NCI-H526 (cell line): ENCODE results near the gene PRKAG2.
"Not testable (repeated sequence)": the region's sequence is repeated elsewhere in the genome, so short reads cannot be mapped to it uniquely, and the experiment has no call there.

Experiments used
- DNase-seq, 2 experiments: peaks; one replicate each; lab custom pipeline; 2025; lab: John Stamatoyannopoulos, UW

Gene PRKAG2

DNA sequence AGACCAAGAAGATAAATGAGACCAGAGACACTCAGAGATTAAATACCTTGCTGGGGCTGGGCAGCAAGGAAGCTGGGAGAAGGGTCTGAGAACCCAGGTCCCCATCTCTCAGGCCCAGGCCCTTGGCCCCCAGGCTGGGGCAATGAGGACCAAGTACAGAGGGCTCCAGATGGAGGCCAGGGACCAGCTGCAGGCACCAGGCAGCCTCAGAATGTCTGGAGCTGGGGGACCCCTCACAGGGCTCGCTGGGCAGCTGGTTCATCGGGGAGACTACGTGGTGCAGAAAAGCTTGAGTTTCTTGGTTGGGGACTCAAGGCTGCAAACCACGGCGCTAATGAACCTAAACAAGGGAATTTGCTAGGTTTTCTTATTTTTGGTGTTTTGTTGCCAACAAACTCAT, 75.6 kb downstream of the PRKAG2 start:
- no peak for DNase-seq

DNA sequence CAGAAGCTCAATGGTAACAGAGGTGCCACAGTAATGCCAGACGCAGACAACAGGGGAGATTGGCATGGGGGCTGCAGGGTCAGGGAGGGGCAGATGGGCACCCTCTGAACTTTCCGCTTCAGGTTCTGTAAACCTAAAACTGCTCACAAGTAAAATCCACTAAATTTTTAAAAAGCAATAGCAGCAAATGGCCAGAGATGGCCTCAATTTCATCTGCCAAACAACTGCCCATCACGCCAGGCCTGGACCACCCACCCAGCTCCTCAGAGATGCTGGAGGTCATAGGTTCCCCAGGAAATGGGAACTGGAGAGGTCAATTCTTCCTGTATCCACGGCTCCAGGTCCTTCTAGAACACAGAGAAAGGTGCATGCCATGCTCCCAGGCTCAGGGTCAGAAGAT, 76.1 kb downstream of the PRKAG2 start:
- DNase-seq, result no peak

DNA sequence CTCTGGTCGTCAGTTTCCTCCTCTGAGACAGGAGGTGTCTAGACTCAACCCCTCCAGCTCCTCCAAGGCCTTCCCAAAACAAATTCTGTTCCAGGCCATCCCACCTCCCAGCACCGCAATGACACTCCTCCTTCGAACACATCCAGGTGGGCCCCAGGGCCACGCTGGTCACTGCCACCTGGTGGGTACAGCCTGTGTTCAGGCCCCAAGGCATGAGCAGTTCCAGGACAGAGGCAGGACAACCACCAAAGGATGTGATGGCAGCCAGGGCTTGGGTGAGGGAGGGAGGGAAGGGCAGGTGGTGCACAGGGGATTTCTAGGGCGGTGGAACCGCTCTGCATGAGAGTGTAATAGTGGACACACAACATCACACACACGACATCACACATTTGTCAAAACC, 76.5 kb downstream of the PRKAG2 start:
- DNase-seq, result no peak

DNA sequence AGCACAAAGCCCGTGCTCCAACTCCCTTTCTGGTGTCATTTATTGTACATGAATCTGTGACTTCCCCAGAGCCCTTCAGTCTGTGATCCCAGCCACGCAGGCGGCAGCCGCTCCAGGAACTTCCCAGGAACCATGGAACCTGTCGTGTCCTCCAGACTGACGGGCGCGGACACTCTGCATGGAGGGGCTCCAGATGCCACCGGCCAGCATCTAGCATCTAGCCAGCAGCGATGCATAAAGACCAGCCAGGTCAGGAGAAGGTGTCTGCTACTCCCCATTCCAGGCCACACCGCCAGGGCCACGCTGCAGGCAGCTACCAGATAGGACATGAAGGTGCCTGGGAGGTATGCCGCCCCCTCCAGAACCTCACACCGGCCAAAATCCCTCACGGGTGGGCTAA, 77.4 kb downstream of the PRKAG2 start:
- no peak for DNase-seq

DNA sequence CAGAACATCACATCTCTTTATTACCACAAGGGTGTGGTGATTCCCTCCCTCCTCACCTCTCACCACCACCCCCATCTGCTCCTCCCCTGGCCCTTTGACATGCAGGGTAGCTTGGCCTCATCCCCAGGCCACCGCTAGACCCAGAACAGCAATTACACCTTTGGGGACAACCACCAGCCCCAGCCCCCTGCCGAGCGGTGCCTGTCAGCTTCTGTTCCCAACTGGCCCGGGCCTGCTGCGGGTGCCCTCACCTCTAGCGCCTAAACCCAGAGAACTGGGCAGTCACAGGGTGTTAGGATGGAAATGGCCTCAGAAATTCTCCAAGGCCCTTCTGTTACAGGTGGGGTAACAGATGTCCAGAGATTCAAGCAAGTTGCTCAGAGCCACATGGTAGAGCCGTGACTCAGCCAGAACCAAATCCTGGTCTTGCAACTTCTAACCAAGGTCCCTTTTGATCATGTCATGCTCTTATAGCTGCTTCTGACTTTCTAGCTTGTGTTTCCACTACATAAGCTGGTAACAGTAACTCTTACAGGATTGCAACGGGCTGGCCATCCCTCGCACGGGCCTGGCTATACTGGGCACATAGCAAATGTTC, 78.0 kb downstream of the PRKAG2 start:
- no peak for DNase-seq

DNA sequence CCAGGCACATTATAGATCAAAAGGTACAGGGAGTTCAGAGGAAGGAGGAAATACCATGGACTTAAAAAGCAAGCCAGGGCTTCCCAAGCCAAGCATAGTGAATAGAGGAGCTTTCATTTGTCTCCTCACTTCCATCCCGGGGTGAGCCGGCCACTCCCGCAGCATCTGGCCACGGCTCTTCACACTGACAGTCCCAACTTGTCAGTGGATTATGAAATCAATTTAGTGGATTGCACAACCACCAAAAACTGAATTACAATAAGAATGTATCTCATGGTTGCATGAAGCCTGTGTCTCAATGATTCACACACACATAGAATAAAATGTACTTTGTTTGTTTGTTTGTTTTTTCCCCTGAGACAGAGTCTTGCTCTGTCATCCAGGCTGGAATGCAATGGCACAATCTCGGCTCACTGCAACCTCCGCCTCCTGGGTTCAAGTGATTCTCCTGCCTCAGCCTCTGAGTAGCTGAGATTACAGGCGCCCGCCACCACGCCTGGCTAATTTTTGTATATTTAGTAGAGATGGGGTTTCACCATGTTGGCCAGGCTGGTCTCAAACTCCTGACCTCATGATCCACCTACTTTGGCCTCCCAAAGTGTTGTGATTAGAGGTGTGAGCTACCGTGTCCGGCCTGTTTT, 79.1 kb downstream of the PRKAG2 start:
- not testable (repeated sequence) for DNase-seq

DNA sequence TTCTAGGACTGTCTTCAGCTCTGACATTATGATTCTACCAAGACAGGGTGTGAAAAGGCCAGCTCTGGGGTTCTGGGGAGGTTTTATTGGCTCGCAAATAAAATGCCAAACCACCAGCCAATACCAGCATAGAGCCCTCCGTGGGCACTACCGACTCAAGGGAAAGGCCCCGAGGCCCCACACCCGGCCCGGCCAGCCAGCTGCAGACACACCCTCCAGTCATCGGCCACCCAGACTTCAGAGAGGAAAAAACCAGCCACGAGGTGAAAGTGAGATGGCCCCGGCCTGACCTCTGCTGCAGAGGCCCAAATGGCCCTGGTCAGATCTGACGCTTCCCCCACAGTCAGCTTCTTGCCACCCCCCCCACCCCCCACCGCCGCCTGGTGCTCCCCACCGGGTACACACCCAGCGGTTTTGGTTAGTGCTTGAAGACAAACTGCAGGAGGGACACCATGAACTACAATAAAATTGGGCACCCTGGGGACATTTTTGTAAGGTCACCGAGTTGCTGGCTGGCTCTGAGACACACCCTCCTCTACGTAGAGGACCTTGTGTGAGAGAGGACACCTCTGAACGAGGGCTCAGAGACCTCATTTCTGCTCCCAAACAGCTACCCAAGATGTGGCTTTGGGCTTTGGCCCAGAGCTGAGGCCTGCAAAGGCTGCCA, 79.9 kb downstream of the PRKAG2 start:
- no peak for DNase-seq

DNA sequence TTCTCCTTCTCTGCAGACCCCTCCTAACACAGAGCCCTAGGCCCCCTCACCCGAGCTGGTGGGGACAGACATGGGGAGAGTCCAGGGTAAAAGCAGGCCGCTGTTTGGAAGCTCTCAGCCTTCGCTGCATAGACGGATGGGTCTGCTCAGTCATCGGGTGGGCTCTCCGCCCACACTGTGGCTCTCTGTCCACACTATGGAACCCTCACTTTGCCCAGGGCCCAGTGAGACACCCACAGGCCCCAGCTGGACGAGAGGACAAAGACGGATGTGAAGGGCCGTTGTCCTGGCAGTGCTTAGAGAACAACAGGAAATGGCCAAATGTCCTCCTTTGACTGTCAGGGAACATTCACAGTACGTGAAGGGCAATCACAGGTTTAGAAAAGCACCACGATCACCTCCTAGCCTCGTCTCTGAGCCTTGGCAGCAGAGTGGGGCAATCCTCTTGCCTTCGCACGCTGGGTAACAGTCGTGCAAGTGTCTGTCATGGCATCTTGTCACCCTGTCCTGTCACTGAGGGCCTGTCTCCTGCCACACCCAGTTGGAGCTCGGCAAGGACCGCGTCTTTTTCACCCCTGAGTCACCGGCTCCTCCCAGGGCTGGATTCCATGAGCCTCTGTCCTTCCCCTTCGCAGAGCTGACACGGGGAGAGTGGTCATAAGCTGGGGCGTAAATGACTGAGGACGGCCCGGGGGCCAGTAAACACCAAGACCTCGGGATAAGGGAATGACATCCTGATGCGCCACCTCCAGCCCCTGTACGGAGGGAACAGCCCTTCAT, 80.6 kb downstream of the PRKAG2 start:
- no peak for DNase-seq

DNA sequence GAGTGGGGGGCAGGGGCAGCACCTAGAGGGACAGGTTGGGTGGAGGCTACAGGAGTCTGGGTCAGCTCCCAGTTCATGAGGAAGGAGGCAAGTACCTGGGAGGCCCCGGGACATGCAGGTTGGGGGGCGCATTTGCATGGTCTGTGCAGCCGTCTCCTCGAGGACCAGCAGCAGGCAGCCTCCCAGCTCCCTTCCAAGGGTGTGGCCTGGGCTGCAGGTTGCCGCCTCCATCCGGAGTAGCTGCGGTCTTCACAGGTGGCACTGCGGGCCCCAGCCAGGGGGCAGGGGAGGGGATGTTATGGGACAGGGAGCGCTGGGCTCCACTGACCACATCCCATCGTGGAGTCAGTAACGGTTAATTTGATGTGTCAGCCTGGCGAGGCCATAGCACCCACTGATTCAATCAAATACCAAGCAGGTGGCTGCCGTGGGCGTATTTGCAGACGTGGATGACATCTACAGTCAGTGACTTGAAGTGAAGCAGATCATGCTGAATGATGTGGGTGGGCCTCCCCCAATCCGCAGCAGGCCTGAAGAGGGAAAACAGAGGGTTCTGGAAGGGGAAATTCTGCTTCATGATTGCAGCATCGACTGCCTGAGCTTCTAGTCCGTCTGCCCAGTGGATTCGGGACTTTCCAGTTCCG, 81.6 kb downstream of the PRKAG2 start:
- no peak for DNase-seq

DNA sequence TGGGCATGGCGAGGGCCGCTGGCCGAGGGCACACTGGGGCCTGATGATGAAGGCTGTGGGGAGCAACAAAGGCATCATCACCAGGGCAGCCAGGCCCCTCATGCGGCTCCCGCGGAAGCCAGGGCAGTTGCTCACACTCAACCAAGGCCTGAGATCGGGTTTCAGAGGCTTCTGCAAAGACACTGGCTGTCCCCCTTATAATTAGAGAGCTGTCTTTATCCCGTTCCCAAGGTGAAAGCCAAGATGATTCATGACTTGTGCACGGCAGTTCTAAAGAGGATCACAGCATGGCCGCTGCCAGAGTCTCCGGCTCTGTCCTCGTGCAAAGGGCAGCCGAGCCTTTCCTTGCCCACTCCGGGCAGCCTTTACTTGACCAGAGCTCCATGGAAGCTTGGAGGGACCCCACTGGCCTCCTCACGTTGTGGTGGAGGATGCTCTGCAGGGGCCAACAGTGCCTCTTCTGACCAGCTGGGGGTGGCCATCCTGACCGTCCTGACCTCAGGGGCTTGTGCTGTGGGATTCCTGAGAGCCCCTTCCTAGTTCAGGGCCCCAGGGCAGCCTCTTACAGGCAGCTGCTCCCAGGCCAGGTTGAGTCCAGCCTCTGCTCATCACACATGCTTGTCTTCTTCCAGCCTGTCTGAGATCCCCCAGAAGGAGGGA, 82.3 kb downstream of the PRKAG2 start:
- no peak for DNase-seq

DNA sequence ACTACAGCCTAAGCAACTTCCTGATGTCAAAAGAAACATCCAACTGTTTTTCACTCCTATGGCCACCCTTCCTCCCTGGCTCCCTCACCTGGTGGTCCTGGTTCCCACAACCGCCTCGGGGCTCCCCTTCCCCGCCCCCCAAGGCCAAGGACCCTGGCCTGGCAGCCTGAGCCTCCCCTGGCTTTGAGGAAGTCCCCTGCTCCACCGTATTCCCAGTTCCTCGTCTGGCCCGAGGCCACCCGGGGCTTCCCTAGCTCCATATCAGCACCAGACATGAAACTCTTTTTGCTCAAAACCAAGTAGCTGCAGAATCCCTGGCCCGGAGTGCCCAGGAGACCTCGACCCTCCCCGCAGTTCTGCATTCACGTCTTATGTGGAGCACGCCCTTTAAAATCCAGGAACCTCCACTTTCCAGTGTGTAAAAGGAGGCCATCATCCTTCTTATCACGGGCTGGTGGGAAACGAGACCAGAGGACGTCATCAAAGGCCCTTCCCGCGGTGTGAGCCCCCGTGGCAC, 82.9 kb downstream of the PRKAG2 start:
- DNase-seq, result no peak

DNA sequence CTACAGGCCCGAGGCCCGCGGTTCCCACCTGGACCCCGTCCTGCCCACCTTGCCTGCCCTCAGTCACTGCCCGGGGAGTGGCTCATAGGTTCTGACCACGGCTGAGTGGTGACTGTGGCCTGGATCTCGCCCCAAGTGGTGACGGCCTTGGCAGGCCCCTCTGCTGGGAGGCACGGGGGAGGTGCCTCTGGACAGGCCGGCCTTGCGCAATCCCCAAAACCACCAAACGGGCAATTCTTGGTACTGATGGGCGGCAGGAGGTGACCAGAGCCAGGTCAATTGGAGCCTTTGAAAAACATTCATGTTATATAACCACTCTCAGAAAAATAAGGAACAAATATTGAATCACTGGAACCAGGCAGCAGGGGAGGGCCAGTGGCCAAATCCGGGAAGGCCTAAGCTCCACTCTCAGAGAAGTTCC, 83.4 kb downstream of the PRKAG2 start:
- no peak for DNase-seq

DNA sequence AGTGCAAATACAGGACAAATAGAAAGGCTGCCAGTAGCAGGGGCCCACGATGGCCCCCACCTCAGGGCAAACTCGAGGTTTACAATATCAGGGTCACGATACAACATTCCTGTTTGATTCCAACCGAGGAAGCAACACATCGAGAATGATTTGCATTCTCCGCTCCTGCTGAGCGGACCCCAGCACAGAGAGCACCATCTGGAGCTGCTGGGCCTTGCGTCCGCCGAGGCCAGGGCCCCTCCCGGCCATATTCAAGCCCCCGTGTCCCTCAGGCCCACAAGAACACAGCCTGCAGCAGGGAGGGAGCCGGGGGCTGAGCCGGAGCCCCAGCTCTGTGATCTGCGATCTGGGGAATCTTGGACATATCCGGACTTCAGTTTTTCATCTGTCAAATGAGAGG, 84.3 kb downstream of the PRKAG2 start:
- no peak for DNase-seq

DNA sequence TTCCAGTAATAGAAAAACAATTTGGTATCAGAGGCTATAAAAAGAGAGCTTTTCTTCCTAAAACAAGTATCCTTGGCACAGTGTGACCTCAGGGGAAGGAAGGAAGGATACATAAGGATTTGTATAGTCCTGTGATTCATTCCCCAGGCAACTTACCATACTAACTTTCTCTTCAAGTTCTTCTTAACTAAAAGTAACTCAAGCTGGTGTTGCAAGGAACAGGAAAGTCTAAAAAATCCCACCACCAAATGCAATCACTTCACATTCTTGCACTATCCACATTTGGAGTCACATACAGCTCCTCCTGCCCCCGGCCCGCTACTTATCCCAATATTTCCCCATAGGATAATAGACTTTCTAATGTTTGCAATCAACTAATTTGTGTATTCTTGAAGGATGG, 84.8 kb downstream of the PRKAG2 start:
- no peak for DNase-seq

DNA sequence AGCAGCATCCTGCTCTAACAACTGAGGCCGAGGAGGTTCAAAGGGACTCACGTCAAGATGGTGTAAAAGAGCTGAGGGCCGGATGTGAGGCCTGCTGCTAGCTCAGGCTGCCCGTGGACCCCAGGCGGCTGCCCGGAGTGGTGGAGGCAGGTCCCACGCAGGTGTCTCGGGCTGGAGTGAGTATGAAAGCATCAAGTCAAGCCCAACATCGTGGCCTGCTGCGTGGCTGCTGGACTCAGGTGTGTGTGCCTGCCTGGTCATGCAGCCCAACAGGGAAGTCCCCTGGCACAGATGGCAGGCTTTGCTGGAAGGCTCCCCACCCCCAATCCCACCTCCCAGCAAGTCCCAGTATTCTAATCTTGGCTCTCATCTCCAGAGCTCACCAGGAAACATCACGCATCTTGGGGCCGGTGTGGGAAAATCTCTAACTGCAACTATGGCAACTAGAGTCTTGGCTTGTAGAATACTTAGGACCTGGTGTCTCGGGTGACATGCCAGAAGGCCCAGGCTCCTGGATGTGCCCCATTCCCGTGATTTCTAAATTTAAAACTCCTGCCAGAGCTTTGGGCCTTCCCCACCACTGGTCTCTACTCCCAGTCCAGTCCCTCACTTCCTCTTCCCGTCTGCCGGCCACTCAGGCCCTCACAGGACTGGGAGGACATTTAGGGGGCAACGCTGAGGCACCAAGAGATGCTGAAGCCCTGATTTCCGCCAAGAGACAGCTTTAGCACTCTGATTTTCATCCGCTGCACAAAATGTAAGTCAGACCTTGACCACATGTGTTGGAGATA, 85.9 kb downstream of the PRKAG2 start:
- DNase-seq, result no peak

DNA sequence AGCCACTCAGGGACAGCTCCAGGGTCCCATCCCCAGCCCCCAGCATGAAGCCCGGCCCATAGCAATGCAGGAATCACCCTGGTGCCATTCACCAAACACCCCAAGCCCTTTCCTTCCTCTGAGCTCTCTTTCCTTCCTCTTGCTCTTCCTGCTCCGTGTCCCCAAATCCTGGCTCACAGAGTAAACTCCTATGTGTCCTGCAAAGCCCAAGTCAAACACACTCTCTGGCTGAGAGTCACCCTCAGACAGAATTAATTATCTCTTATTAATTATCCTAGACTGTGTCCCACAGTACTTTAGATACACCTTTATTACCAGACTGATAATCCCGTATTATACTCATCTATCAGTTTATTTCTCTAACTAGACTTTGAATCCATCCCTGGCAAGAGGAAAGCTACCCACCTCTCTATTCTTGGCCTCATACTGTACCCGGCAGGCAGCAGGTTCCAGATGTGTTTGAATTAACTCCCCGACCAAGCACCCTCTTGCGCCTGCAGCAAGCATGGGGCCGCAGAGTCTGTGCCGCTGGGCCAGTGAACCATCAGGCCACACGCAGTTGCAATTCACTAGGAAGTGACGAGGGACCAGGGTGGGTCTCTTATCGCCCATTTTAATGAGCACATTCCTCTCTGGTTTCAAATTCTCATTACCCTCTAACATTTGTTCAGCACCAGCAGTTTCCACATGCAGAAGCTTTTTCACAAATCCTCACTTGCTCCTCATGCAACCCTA, 86.7 kb downstream of the PRKAG2 start:
- no peak for DNase-seq

DNA sequence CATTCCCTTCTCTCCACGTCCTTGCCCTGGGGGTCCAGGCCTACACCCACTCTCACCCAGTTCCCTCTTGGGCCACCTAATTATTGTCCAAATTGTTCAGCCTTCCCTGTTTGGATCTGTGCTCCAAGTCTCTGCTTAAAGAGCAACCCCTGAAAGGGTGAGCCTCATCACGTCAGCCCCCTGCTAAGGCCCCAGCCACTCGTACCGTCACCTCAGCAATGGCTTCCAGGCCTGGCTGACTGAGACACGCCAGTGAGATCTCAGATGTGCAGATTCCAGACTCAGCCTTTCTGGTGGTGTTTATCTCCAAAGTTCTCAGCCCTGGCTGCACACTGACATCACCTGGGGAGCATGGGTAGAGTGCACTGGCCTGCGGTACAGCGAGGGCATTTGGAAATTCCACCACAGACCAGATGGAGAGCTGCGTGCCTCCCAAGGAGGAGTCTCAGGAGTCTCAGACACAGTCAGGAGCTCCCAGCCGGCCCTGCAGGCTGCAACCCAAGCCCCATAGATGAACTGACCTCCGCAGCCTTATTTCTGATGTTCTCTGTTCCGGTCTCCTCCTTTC, 87.5 kb downstream of the PRKAG2 start:
- no peak for DNase-seq

DNA sequence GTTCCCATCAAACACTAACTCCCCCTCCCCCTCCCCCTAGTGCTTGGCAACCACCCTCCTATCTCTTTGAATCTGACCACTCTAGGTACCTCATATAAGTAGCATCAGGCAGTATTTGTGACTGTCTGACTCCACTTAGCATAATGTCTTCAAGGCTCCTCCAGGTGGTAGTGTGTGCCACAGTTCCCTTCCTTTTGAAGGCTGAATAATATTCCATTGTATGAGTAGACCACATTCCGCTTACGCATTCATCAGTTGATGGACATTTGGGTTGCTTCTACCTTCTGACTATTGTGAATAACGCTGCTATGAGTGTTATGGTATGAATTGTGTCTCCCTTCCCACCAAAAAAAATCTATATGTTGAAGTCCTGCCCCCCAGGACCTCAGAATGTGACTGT, 89.6 kb downstream of the PRKAG2 start:
- no peak for DNase-seq

DNA sequence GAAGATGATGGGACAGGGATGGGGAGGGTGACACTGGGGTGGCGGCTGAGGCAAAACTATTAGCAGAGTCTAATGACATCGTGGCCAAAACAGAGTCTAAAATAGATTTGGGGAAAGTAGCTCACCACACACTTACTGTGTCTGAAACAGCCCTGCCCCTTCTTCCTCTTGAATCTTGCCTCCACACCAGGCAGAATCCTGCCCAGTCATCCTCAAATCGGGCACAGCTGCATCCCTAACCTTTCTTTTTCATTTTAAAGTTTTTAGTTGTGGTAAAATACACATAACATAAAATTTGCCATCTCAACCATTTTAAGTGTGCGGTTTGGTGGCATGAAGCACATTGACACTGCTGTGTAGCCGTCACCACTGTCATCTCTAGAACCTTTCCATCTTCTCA, 90.0 kb downstream of the PRKAG2 start:
- no peak for DNase-seq

DNA sequence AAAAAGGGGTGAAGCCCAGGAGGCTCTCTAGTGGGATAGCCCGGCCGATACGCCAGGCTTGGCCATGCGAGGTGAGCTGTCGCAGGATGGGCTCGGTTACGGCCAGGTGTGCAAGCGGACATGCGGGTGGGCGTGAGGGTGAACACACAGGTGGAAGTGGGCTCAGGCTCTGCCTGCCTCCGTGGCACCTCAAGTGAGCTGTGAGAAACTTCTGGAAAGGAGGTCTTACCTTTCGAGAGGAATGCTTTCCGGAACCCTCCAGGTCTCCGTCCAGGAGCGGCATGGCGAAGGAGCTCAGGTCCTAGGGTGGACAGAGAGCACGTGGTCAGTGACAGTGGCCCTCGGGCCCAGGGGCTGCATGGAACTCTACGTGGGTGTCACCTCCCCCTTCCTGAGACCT, 90.7 kb downstream of the PRKAG2 start:
- DNase-seq, result no peak
